Smooth muscle cell (in vitro differentiated cells): ENCODE measurements around the gene ZRANB1. TPM values are rescaled to one million over a fixed set of nuclear protein-coding genes. Genes with fewer than 3 reads are reported as not detected.

Experiments
- DNase-seq: peaks from one replicate; lab custom pipeline; 2025; ENCODE audit not compliant: unreplicated experiment; lab: John Stamatoyannopoulos, UW
- H2AFZ ChIP-seq: fragments of 200-600 bp; sonication (generic); 2 replicates; pipeline ENCODE4 v1.6.0; 2016; ENCODE audit warnings: antibody characterized with exemption, low read depth, mild to moderate bottlenecking
- H3F3A ChIP-seq: fragments of 200-600 bp; sonication (generic); 2 replicates; pipeline ENCODE4 v1.6.0; 2017; ENCODE audit warnings: antibody characterized with exemption, low read depth
- H3K27ac ChIP-seq: fragments of 200-600 bp; sonication (generic); 2 replicates; pipeline ENCODE4 v1.5.1; 2016; ENCODE audit warnings: low read depth, mild to moderate bottlenecking
- H3K27me3 ChIP-seq: fragments of 200-600 bp; sonication (generic); 2 replicates; pipeline ENCODE4 v1.6.1; 2016; ENCODE audit warnings: low read depth, mild to moderate bottlenecking
- H3K36me3 ChIP-seq: fragments of 200-600 bp; sonication (generic); 2 replicates; pipeline ENCODE4 v1.5.1; 2016; ENCODE audit warnings: low read depth
- H3K4me1 ChIP-seq: fragments of 200-600 bp; sonication (generic); 2 replicates; pipeline ENCODE4 v1.5.1; 2016; ENCODE audit warnings: low read depth
- H3K4me2 ChIP-seq: fragments of 200-600 bp; sonication (generic); 2 replicates; pipeline ENCODE4 v1.6.0; 2016; ENCODE audit warnings: mild to moderate bottlenecking
- H3K4me3 ChIP-seq: fragments of 200-600 bp; sonication (generic); 2 replicates; pipeline ENCODE4 v1.5.1; 2016; ENCODE audit warnings: mild to moderate bottlenecking
- H3K79me2 ChIP-seq: fragments of 200-600 bp; sonication (generic); 2 replicates; pipeline ENCODE4 v1.6.0; 2016; ENCODE audit warnings: low read depth, mild to moderate bottlenecking
- H3K9ac ChIP-seq: fragments of 200-600 bp; sonication (generic); 2 replicates; pipeline ENCODE4 v1.6.0; 2016; ENCODE audit warnings: low read depth
- H3K9me3 ChIP-seq: fragments of 200-600 bp; sonication (generic); replicated peaks from 2 replicates; pipeline ENCODE4 v1.5.1; 2016; ENCODE audit warnings: low read depth
- H4K20me1 ChIP-seq: fragments of 200-600 bp; sonication (generic); 2 replicates; pipeline ENCODE4 v1.6.0; 2016; ENCODE audit warnings: low read depth
- WGBS: methylation state at CpG from one replicate; pipeline ENCODE4 v1.1.7; 2016; ENCODE audit warnings: low lambda C conversion rate; 5-methylcytosine and 5-hydroxymethylcytosine counted together
- polyA plus RNA-seq: library from polyadenylated mRNA; unstranded; fragments of >200 nt; fragmentation: Nextera tagmentation; extraction: Ambion mirVana; gene quantifications from 2 replicates; pipeline ENCODE4 v1.2.1, GENCODE V29; 2016
- total RNA-seq: library from RNA; depleted of rRNA; stranded (reverse); fragments of >200 nt; gene quantifications from 2 replicates; pipeline ENCODE4 v1.2.3, GENCODE V29; 2014
- TF ChIP-seq, protein P1 (sequence below): fragments of 200-600 bp; sonication (generic); IDR thresholded peaks from 2 replicates; pipeline ENCODE4 v1.5.1; 2017; ENCODE audit warnings: borderline replicate concordance, mild to moderate bottlenecking, antibody characterized with exemption; ENCODE audit not compliant: insufficient read depth, poor library complexity, severe bottlenecking

ZRANB1 gene
- total and polyA plus RNA-seq, 2 experiments from 2014 or later, result 7.5 to 24.1 TPM

DNA sequence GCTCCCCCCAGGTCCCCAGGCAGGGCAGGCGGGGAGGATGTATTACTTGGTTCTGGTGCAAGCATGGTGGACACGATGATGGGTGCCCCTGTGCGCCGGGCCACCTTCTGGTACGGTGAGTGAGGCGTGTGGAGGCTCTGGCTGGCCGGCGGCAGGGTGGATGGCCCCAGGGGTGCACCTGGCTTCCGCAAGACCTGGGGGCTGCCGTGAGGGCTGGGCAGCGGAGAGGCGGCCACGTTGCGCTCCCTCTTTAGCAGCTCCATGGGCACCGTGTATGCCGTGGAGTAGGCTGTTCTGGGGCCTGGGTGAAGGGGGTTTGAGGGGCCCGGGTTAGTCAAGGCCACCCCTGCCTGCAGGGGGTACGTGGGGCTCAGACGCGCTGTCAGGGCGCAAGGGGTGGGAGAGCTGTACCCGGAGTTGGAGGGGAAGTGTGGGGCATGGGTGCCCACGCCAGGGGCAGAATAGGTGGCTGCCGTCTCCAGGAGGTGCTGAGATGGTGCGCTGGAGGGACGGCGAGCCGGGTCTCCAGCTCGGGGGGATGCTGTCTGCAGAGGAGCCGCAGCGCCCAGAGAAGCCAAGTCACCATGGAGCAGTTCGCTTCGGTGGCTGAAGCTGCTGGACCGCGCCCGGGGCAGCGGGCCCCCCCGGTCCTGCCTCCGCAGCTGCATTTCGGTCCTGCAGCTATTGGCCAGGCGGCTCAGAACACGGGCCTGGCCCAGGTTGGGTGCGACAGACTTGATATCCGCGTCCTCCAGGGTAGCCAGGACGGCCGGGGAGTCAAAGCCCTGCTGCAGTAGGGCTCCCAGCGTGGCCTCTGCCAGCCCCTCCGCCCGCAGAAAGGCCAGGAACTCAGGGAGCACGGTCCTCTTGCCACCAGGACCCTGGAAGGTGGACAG is 84.4 kb downstream of the ZRANB1 start:
- WGBS, result 97% methylated on average over 45 of the region's 51 CpGs
- no peak overlapping the region for H2AFZ ChIP-seq
- H3K4me1 ChIP-seq, result peaks cover 17% of the 10 kb centered on the region
- peaks cover 100% of the 10 kb centered on the region for H4K20me1 ChIP-seq
- no peaks in the 10 kb centered on the region for H3K36me3 ChIP-seq
- no peak overlapping the region for H3K4me2 ChIP-seq
- no peaks in the 10 kb centered on the region for H3K27me3 ChIP-seq
- no peak overlapping the region for H3K27ac ChIP-seq
- H3K4me3 ChIP-seq, result no peak overlapping the region
- TF ChIP-seq, protein P1, sequence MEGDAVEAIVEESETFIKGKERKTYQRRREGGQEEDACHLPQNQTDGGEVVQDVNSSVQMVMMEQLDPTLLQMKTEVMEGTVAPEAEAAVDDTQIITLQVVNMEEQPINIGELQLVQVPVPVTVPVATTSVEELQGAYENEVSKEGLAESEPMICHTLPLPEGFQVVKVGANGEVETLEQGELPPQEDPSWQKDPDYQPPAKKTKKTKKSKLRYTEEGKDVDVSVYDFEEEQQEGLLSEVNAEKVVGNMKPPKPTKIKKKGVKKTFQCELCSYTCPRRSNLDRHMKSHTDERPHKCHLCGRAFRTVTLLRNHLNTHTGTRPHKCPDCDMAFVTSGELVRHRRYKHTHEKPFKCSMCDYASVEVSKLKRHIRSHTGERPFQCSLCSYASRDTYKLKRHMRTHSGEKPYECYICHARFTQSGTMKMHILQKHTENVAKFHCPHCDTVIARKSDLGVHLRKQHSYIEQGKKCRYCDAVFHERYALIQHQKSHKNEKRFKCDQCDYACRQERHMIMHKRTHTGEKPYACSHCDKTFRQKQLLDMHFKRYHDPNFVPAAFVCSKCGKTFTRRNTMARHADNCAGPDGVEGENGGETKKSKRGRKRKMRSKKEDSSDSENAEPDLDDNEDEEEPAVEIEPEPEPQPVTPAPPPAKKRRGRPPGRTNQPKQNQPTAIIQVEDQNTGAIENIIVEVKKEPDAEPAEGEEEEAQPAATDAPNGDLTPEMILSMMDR, result no peak
- no peak for DNase-seq
- no peaks in the 10 kb centered on the region for H3K9me3 ChIP-seq
- no peaks in the 10 kb centered on the region for H3F3A ChIP-seq
- no peak overlapping the region for H3K9ac ChIP-seq
- peaks cover 50% of the 10 kb centered on the region for H3K79me2 ChIP-seq

DNA sequence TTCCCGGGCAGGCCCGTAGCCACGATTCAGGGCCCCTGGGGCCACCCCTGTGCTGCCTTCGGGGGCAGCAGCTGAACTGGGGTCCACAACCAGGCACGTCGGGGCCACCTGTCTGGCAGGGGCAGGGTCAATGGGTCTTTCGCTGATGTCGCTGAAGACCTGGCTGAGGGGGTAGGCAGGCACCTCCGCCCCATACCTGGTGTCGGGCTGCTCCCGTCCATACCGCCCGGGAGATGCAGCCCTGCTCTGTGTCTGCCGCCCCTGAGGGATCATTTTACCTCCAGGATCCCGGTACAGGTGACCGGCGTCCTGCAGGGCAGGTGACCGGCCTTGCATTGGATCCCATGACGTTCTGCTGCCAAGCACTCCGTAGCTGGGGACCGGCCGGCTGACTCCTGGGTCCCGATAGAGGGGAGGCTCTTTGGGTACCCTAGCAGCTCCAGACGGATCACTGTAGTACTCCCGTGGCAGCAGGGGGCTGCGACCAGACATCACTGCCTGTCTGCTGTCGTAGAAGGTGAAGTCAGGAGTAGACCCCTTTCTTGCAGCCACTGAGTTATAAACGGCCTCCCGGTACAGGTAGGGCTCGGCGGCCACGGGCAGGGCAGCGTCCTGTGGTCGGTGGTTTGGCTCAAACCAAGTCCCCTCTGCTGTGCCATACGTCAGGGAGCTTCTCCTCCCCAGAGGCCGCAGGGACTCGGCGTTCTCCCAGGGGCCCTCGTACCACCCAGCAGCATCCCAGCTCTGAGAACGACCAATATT is 85.2 kb downstream of the ZRANB1 start:
- Histone ChIP-seq H4K20me1 (peaks cover 100% of the 10 kb centered on the region), H3K4me1 (peaks cover 17% of the 10 kb centered on the region), H3F3A (no peaks in the 10 kb centered on the region), H3K27me3 (no peaks in the 10 kb centered on the region), H3K79me2 (peaks cover 50% of the 10 kb centered on the region), H3K9ac (no peak overlapping the region), H3K36me3 (no peaks in the 10 kb centered on the region), H3K9me3 (no peaks in the 10 kb centered on the region), H3K27ac (no peak overlapping the region), H2AFZ (no peak overlapping the region), H3K4me2 (no peak overlapping the region), H3K4me3 (no peak overlapping the region)
- 97% methylated on average over 38 of the region's 40 CpGs for WGBS
- TF ChIP-seq, protein P1, result no peak
- DNase-seq, result no peak

DNA sequence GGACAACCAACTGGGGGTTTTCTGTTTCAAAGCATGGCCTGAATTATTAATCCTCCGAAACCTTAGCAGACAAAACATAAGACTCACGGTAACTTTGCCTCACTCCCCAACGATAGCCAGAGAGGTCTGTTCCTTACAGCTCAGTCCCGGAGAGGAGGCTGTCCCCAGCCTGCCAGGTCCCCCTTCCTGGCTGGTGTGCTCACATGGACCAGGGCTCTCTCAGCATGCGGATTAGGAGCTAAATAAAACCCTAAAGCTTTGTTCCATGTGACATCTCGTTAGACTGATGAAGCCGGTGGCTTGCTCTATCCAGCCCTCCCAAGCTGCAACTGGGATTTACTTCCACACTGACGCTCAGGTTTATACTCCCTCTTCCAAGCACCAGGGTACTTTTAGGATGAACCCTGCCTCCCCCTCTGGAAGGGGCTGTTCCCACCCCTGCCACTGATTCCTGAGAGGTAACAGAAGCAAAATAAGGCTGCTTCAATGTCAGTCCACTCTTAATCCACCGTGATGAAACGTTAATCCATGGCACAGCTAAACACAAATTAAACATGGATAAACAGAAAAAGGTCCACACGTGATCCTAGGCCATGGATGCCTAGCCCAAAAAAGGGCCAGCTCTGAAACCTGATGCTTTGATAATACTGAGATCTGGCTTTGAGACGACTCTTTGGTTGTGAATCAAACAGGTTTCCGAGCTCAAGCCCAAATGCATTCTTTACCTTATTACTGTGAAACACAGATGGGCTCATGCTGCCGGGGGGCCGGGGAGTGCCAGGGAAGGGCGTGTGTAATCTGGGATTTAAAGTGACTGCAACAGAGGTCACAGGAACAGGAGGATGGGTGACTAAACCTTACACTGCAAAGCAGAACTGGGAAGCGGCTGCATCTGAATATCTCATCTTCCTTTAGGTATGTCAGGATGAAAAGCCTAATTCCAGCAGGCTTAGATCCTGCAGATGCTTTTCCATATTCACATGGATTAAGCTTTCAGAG is 86.2 kb downstream of the ZRANB1 start:
- Histone ChIP-seq H3K36me3 (no peaks in the 10 kb centered on the region), H3K9ac (no peak overlapping the region), H3K4me2 (peak overlapping the region; percentile 38), H3K4me1 (peaks cover 17% of the 10 kb centered on the region), H2AFZ (no peak overlapping the region), H3K79me2 (peaks cover 52% of the 10 kb centered on the region), H3K9me3 (no peaks in the 10 kb centered on the region), H3F3A (no peaks in the 10 kb centered on the region), H3K27me3 (no peaks in the 10 kb centered on the region), H3K4me3 (no peak overlapping the region), H3K27ac (peak overlapping the region; percentile 59), H4K20me1 (peaks cover 100% of the 10 kb centered on the region)
- TF ChIP-seq, protein P1, result no peak
- WGBS, result 66% methylated on average over 17 of the region's 17 CpGs
- DNase-seq, result no peak
